Stromal cell of bone marrow (primary cell): ENCODE results near the gene SPAAR.
"Not testable (repeated sequence)": the region's sequence is repeated elsewhere in the genome, so short reads cannot be mapped to it uniquely, and the experiment has no call there.

Experiments used
- DNase-seq: peaks from one replicate; pipeline ENCODE4 v3.0.0-alpha.2; 2012; ENCODE audit warnings: low read depth

The SPAAR gene

DNA sequence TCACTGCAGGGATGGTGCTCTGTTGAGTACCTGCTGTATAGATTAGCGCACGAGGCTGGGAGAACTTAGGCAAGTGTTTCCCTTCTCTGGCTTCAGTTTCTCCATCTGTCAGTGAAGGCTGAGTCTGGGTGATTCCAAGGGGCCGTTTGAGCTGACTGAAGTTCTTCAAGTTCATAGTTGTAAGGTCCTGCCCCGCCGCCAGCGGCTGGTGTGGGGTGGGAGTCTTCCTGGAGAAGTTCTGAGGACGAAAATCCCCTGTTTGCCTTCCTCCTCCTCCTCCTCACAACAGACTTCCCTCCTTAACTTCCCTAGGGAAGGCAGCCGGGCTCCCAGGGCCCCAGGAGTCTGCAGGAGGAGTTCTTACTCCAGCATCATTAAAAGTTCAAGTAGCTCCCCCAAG is 5.0 kb upstream of the SPAAR start:
- DNase-seq: no peak

DNA sequence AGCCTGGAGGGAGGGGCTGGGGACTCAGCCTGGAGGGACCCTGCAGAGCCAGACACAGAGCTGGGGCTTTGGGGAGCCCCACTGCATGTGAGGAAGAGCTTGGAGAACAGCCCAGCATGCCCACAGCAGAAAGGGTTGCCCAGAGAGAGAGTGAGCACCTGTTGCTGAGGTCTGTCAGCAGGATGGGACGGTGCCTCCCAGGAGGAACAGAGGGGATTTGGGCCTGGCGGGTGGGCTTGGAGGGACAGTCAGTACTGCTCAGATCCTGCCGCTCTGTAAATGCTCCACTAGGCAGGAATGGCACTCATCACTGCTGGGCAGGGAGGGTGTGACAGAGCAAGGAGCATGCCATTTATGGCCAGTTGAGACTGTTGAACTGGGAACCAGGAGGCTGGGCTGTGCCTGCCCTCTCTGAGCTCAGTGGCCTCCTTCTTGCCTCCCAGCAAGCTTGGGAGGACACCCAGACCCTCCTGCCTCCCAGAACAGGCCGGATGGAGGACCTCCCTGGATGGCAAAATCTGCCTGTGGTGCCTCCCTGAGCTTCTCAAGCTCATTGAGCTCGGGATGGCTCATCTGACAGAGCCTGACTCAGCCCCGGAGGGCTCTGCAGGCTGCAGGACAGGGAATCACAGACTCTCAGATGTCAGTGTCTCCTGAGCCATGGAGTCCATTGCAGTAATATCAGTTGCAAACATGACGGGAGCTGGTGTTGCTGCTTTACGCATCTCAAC is 4.1 kb upstream of the SPAAR start:
- DNase-seq: peak; percentile 41

DNA sequence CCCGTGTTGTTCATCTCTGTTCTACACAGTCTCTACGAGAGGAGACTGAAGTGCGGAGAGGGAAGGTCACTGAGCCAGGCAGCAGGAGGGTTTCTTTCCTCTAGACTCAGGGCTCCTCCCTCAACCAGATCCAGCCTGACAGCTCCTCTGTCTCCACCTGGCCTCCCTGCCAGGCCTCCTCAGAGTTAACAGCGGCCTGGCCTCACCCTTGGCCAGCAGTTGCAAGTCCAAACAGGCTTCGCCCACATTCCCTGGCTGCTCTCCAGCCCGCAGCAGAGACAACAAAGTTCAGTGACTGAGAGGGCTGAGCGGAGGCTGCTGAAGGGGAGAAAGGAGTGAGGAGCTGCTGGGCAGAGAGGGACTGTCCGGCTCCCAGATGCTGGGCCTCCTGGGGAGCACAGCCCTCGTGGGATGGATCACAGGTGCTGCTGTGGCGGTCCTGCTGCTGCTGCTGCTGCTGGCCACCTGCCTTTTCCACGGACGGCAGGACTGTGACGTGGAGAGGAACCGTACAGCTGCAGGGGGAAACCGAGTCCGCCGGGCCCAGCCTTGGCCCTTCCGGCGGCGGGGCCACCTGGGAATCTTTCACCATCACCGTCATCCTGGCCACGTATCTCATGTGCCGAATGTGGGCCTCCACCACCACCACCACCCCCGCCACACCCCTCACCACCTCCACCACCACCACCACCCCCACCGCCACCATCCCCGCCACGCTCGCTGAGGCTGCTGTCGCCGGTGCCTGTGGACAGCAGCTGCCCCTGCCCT is 3.2 kb upstream of the SPAAR start, which contains the start of gene HRCT1:
Gene HRCT1 (plus strand): TSS at position 291 of the 768 bp plus-strand sequence. CDS start 86 bp downstream, at position 377.
- DNase-seq: peak; percentile 93

DNA sequence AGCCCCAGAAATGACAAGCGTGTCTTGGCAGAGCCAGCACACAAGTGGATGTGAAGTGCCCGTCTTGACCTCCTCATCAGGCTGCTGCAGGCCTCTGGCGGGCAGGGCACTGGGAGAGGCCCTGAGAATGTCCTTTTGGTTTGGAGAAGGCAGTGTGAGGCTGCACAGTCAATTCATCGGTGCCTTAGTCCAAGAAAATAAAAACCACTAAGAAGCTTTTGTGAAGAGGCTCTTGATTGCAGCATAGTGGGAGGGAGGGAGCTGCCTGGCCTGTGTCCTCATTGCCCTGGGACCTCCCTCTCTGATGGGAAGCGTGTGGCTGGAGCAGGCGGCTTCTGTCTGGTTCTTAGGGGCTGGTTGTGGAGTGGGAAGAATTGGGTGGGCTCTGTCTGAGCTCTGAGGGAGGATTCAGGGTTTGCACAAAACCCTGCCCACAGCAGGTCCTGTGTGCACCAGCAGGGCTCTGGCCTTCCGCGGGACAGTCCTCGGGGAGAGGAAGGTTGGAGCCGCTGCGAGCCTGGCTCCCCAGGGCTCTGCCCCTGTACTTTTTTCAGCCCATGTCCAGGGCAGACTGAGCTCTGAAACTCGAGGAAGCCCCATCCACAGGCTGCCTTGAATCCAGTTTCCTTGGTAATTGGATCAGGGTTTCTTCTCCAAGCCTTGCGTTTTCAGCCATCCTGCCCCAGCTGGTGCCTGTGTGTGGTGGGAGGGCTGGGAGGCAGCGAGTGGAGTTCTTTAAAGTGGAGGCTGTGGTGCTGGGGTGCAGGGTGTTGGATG is 2.2 kb upstream of the SPAAR start:
- peak; percentile 83 for DNase-seq

DNA sequence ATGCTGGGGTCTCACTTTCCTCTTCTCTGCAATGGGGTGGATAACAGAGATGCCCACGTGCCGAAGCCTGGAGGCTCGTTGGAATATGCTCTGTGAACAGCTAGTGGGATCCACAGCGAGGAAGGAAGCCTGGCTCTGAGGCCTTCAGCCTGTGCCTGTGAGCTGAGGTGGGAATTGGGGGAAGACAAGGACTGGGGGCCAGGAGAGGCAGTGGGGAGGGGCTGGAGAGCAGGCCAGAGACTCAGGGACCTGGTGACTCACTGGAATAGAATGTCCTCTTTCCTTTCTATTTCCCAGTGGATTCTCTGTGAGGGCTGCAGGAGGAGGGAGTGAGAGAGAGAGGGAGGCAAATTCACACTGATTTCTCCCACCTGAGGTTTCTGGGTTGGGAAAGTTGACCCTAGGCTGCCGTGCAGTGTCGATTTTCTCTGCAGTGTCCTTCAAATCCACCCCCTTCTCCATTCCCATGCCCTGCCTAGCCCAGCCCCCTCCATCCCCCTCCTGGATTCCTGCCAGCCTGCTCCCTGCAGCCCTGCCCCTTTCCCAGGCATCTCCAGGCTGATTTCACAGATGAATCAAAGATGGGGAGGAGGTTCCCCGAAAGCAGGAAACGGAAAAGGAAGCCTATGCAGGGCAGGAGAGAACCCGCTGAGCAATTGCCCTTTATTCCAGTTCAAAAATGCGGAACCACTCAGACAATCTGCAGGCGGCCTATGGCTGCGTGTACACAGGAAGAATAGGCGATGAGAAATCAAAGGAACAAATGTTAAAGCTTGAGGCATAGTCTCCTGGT is 1.4 kb upstream of the SPAAR start:
- DNase-seq: peak; percentile 64

DNA sequence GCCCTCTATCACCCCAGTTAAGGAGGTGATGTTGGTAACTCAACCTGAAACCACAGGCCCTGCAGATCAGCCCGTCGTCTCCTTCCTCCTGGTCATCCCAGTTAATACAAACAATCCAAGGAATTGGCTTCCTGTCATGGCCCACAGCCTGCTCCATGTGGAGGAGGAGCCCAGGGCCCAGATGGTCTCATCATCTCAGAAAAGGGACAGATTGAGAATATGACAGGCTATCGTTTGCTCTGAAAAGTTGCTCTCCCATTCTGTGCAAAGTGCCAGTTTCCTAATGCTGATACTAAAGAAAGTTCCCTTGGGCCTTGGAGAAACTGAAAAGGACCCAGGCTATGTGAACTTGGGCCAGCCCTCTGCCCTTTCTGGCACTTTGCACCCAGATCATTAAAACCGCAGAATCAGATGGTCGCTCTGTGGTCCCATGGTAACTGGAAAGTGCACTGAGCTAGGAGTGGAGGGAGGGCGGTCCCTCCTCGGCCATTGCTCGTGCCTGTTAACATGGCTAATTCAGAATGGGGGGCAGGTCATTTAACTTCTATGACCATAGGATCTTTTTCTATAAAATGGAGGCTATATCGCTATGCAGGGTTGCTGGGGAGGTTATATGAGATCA is 675 bp upstream of the SPAAR start:
- no peak for DNase-seq

DNA sequence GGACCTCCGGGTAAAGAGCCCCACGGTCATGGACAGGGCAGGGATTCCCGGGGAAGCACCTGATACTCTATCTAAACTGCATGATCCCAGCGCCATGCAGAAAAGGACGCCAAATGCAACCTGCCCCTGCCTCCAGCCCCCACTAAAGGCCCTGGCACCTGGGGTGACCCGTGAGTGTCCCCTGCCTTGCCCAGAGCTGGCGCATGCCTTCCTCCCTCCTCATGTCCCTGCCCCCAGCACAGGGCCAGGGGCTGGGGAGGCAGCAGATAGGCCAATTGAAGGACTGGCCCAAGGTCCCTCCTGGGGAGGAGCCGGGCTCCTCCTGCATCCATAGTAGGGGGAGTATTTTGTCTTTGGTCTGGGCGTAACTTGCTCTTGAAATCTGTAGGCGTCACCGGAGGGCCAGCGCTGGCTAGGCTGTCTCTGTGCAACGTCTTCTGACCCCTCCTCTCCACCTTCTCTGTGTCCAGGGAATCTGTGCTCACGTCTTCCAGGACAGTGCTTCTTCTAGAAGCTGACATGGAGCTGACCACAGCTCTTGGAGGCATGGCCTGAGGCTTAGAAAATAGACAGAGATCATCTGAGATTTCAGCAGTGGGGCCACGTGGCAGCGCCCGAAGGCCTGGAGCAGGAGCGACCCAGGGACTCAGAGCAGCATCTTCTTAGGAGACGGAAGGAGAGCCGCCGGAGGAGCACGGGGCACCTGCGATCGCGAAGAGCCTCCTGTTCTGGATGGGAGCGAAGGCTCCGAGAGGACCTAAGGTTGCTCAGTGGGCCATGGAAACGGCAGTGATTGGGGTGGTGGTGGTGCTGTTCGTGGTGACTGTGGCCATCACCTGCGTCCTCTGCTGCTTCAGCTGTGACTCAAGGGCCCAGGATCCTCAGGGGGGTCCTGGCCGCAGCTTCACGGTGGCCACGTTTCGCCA is 660 bp downstream of the SPAAR start:
- no peak for DNase-seq

DNA sequence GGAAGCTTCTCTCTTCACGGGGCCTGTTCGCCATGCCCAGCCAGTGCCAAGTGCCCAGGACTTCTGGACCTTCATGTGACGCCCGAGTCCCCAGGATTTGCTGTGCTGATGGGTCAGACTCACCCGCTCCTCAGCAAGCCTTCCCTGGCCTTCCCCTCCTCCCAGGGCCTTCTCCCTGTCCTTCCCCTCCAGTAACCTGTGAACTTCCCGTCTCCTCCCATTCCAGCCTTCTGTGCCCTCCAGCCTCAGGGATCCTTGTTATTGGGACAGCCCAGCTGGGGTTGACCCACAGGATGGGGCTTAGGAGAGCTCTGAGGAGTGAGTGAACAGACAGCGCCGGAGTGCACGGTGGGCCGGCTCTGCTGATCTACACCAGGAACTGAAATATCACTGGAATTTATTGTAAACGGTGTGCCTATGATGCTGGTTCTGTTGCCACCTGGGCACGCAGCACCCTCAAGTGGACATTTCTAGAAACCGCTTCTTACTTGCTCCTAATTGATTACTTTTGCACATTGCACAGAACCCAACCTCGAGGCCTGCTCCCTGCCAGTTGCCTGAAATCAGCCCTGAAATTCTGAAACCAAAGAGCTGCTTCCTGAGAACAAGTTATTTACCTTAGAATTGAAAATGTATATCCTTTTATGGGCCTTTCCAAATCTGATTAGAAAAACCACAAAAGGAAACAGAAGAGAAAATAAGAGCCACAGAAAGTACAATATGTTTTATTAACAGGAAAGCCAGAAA is 1.5 kb downstream of the SPAAR start:
- peak; percentile 35 for DNase-seq

DNA sequence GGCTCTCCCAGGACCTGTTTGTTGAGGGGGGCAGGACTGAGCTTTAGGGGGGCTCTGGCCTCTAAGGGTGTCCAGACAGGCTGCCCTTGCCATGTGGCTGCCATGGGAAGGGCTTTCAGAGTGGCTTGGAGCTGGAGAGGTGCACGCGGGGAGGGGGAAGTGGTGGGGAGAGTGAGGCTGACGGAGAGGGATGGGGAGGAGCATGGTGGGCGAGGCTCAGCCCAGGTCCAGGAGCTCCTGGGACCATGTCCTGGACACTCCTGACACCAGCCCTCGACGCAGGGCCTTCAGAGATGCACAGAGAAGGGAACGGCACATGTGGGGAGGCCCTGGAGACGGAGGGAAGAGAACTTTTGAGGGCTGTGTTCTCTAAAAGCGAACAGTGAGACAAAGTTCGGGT is 2.4 kb downstream of the SPAAR start:
- no peak for DNase-seq

DNA sequence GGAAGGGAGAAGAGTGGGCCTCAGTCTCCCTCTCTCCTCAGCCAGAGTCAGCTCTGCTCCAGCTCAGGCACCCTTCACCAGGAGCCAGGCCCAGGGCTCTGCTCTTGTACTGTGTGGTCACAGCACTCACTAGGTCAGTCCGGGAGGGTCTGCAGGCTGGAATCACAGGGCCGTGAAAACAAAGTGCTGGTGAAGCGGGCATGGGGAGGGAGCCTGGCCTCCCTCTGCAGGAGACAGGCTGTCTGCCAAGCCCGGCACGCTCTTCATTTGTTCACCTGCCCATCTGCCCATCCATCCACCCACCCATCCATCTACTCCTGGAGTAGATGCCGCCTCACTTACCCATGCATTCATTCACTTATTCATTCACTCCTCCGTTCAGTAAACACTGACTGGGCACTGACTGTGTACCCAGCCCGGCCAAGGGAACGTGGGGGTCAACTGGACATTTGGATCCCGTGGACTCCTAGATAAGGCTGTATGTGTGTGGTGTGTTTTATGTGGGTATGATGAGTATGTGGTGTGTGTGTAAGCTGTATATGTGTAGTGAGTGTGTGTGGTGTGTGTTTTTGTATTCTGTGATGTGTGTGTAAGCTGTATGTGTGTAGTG is 3.6 kb downstream of the SPAAR start:
- no peak for DNase-seq

DNA sequence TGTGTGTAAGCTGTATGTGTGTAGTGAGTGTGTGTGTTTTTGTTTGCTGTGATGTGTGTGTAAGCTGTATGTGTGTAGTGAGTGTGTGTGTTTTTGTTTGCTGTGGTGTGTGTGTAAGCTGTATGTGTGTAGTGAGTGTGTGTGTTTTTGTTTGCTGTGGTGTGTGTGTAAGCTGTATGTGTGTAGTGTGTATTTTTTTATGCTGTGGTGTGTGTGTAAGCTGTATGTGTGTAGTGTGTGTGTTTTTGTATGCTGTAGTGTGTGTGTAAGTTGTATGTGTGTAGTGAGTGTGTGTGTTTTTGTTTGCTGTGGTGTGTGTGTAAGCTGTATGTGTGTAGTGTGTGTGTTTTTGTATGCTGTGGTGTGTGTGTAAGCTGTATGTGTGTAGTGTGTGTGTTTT is 4.1 kb downstream of the SPAAR start:
- not testable (repeated sequence) for DNase-seq

DNA sequence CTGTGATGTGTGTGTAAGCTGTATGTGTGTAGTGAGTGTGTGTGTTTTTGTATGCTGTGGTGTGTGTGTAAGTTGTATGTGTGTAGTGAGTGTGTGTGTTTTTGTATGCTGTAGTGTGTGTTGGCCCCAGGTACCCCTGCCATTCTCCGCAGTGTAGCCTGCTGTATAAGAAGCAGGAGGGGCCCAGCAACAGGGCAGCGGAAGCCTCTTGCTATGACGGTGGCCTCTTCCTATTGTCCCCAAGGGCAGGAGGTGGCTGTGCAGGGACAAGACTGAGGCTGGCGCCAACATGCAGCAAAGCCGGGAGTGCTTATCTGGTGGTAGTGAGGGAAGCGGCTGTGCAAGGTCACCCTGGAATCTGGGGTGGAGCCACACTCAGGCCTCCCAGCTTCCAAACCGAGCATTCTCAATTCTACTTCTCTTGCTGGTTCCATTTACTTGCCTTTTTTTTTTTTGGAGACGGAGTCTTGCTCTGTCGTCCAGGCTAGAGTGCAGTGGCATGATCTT is 5.1 kb downstream of the SPAAR start:
- DNase-seq: no peak

DNA sequence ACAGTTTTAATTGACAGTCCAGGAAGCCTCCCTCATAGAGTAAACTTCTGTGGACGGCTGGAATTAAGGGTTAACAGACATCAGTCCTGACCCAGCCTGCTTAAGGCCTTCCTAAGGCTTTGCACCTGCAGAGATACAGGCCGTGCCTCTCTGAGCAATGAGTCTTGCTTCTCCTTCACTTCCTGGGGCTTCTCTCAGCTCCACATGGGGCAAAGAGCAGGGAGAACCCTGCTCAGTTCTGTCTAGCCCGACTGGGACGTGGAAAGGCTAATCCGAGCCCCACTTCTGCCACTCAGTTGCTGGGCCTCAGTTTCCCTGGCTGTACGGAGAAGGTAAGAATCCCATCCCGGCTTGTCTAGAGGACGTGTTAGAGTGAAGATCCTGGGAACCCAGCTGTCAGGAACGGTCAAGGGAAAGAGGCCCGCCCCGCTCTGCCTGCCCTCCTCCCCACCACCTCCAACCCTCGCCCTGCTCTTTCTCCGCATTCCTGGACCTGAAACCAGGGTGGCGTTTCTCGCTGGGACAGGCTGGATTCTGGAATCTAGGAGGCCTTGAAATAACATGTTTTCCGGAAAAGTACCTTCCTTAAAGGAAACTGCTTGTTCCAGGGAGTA is 6.5 kb downstream of the SPAAR start:
- DNase-seq: no peak

DNA sequence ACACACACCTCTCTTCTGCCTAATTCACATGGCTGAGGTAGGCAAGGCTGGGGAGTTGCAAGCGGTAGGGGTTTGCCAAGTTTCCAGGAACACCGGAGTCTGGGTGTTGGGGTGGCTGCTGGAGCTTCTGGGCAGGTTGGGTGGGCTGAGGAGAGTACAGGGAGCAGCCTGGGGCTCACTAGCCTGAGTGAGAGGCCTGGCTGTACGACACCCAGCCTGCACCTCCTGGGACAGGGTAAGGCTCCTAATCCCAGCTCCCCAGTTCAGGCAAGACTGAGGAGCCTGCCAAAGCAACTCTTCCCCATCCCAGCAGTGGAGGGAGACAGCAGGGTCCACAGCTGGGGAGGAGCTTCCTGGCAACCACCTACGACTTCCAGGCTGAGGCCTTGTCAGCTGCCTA is 8.0 kb downstream of the SPAAR start:
- no peak for DNase-seq

DNA sequence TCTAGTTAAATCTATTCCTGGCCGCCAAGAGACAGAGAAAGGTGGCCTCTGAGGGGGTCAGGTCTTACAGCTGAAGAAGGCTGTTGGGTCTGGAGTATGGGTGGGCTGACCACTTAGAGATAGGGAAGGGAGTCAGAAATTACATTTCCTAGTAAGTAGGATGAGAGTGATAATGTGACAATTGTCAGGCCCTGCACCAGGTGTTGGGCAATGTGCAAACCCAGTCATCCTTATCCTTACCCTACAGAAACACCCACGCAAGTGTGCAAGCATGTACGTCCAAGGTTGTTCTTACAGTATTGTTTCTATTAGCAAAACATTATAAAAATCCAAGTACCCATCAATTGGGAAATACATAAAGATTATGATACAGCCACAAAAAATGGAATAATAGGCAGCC is 9.5 kb downstream of the SPAAR start:
- no peak for DNase-seq

DNA sequence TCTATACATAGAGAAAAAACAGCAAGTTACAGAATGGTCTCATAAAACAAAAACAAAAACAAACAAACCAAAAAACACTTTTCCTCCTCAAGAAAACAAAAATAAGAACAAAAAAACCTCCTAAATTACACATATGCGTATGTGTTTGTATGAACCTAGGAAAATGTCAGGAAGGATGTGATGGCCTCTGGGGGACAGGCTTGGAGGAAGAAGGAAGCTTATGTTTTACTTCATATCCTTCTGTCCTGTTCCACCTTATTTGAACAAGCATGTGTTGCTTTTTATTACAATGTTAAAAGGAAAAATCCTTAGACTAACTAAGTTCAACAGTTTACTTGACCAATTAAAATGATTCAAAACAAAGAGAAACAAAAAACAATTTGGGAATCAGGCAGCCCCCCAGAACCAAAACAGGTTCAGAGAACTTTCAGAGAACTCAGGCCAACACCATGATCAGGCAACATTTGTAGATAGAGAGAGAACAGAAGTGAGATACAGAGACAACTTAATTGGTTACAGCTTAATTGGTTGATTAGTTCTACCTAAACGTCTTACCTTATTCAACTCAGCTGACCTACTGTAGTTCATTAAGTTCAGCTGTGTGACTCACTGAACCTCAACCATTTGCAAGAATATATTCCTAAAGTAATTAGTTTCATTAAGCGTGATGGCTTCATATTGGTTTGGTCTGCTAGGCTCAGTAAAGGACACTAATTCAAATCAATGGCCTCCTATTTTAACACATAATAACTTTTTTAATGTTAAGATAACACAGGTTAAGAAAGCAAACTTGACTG is 10.1 kb downstream of the SPAAR start:
- DNase-seq: no peak

DNA sequence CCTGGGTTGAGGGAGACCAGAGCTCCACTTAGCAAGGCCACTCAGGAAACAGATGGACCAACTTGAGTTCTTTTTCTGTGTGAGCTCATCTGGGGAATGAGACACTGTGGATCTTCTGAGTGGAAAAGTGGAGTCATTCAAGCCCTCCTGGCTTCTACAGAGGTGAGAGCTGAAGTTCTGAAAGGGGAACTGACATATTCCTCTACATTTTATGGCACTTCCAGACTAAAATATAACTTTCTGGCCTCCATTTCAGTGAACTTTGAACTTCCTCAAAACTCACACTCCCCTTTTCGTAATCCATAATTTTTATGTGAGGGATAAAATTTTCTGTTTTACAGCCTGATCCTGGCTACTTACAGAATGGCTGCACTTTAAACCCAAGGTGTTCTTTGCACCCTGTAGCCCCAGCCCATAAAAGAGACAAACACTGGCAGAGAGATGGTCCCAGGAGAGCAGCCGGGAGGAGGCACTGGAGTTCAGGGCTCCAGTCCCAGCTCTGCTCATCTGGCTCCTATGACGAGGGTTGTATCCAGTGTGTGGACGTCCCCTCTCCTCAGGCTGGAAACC is 10.8 kb downstream of the SPAAR start:
- no peak for DNase-seq
